A673 (cell line): ENCODE data around the gene SLC24A2. TPM values are rescaled to one million over a fixed set of nuclear protein-coding genes. Genes with fewer than 3 reads are reported as not detected.

Experiments
- BruUV-seq: library from RNA; stranded (reverse); fragments of 400-500 nt; replicated peaks from 2 replicates; lab custom pipeline; 2021; lab: Mats Ljungman, UMichigan
- CTCF ChIA-PET: fragments of 300-600 bp; sonication (Branson Sonifier 250); formaldehyde crosslinking; loops from one replicate; lab custom pipeline; 2022; ENCODE audit warnings: antibody characterized with exemption; lab: Charles Lee
- POLR2A ChIA-PET: fragments of 300-600 bp; sonication (Branson Sonifier 250); formaldehyde crosslinking; loops from one replicate; lab custom pipeline; 2022; ENCODE audit warnings: antibody characterized with exemption; ENCODE audit not compliant: low non-redundant PET; lab: Charles Lee
- DNase-seq: peaks from one replicate; pipeline ENCODE4 v3.0.0-alpha.2; 2015; ENCODE audit warnings: low spot score
- H3K27ac ChIP-seq: fragments of 200-600 bp; sonication (generic); 2 replicates; pipeline ENCODE4 v1.5.1; 2016; ENCODE audit warnings: mixed run types, low read depth, mild to moderate bottlenecking, mixed read lengths, antibody characterized with exemption, low read length; ENCODE audit not compliant: poor library complexity, severe bottlenecking
- H3K27me3 ChIP-seq: fragments of 200-600 bp; sonication (generic); replicated peaks from 2 replicates; pipeline ENCODE4 v1.6.1; 2017; ENCODE audit warnings: mixed run types, low read depth, mild to moderate bottlenecking, mixed read lengths, antibody characterized with exemption, low read length; ENCODE audit not compliant: insufficient read depth, poor library complexity
- H3K36me3 ChIP-seq: fragments of 200-600 bp; sonication (generic); 2 replicates; pipeline ENCODE4 v1.6.1; 2016; ENCODE audit warnings: mixed run types, mild to moderate bottlenecking, mixed read lengths, antibody characterized with exemption, low read length; ENCODE audit not compliant: insufficient read depth, poor library complexity, severe bottlenecking
- H3K4me1 ChIP-seq: fragments of 200-600 bp; sonication (generic); 2 replicates; pipeline ENCODE4 v1.6.1; 2017; ENCODE audit warnings: mixed run types, mild to moderate bottlenecking, mixed read lengths, antibody characterized with exemption, low read length; ENCODE audit not compliant: insufficient read depth, poor library complexity, severe bottlenecking
- H3K4me3 ChIP-seq: fragments of 200-600 bp; sonication (generic); 2 replicates; pipeline ENCODE4 v1.5.1; 2016; ENCODE audit warnings: low read depth, mixed run types, mild to moderate bottlenecking, mixed read lengths, low read length; ENCODE audit not compliant: poor library complexity, severe bottlenecking
- H3K9me3 ChIP-seq: fragments of 200-600 bp; sonication (generic); 2 replicates; pipeline ENCODE4 v1.6.1; 2016; ENCODE audit warnings: mixed run types, low read depth, mild to moderate bottlenecking, mixed read lengths, antibody characterized with exemption, low read length; ENCODE audit not compliant: poor library complexity, severe bottlenecking
- CTCF ChIP-seq: fragments of 300-800, 200-600 bp; sonication (generic); conservative IDR thresholded peaks from 2 replicates; pipeline ENCODE4 v1.5.1; 2017; ENCODE audit warnings: low read depth, mild to moderate bottlenecking, antibody characterized with exemption, low read length, moderate library complexity, mixed read lengths
- EZH2 ChIP-seq: fragments of 200-600 bp; sonication (generic); IDR thresholded peaks from 2 replicates; pipeline ENCODE4 v1.6.1; 2017; ENCODE audit warnings: borderline replicate concordance, low read depth, mild to moderate bottlenecking, mixed read lengths, antibody characterized with exemption, low read length; ENCODE audit not compliant: poor library complexity, severe bottlenecking
- intact Hi-C: fragments of 100-400 bp; cut with micrococcal nuclease; formaldehyde crosslinking; loops from one replicate; pipeline ENCODE4 v1.10.0; 2022; ENCODE audit not compliant: unreplicated experiment
- total RNA-seq: library from RNA; stranded (reverse); gene quantifications from 2 replicates; pipeline ENCODE4 v1.2.3, GENCODE V29; 2021

Gene SLC24A2
- total RNA-seq, 1 experiment from 2014 or later = not detected

- no peak overlapping the region for H3K27ac ChIP-seq
- no peaks in the 10 kb centered on the region for H3K36me3 ChIP-seq
- TF ChIP-seq CTCF (no peak), EZH2 (no peak)
- ChIA-PET CTCF (no interaction called here), POLR2A (no interaction called here)
- DNase-seq = no peak
- H3K4me3 ChIP-seq = no peak overlapping the region
- H3K9me3 ChIP-seq = no peaks in the 10 kb centered on the region
- no TSS peak for BruUV-seq
- no peaks in the 10 kb centered on the region for H3K4me1 ChIP-seq
- peaks cover 26% of the 10 kb centered on the region for H3K27me3 ChIP-seq
- intact Hi-C loops = no loop called here
Observed at GRCh38 chr9:19783500-19783899, 5.3 kb downstream of the SLC24A2 start.

GRCh38 chr9:19782005-19782404 lies 6.8 kb downstream of the SLC24A2 start:
- Histone ChIP-seq H3K9me3 (no peaks in the 10 kb centered on the region), H3K4me3 (no peak overlapping the region), H3K4me1 (no peaks in the 10 kb centered on the region), H3K36me3 (no peaks in the 10 kb centered on the region), H3K27ac (no peak overlapping the region), H3K27me3 (peaks cover 11% of the 10 kb centered on the region)
- intact Hi-C loops = no loop called here
- ChIA-PET POLR2A (no interaction called here), CTCF (no interaction called here)
- BruUV-seq = no TSS peak
- DNase-seq = peak; percentile 15
- no peak for TF ChIP-seq EZH2

GRCh38 chr9:19781240-19781639 lies 7.6 kb downstream of the SLC24A2 start:
- no peak for DNase-seq

More at GRCh38 chr9:19781240-19781639, 7.6 kb downstream of the SLC24A2 start:
- H3K9me3 ChIP-seq = no peaks in the 10 kb centered on the region
- H3K27ac ChIP-seq = no peak overlapping the region
- ChIA-PET CTCF (no interaction called here), POLR2A (no interaction called here)
- no TSS peak for BruUV-seq
- no peaks in the 10 kb centered on the region for H3K4me1 ChIP-seq
- H3K4me3 ChIP-seq = no peak overlapping the region
- no peaks in the 10 kb centered on the region for H3K36me3 ChIP-seq
- no peak for TF ChIP-seq EZH2
- no peak for TF ChIP-seq CTCF
- intact Hi-C loops = no loop called here
- H3K27me3 ChIP-seq = peaks cover 3% of the 10 kb centered on the region
